Testis (tissue), 3 donors: Measurements from ENCODE around the gene MACROD2. TPM values are rescaled to one million over a fixed set of nuclear protein-coding genes. Genes with fewer than 3 reads are reported as not detected.

ENCODE experiments used
- DNase-seq: peaks from one replicate; pipeline ENCODE4 v3.0.0-alpha.2; 2019
- H3K27ac ChIP-seq, 2 donors: fragments of 200-600 bp; sonication (generic); one replicate each; pipeline ENCODE4 v1.5.1; 2019
- H3K27me3 ChIP-seq: fragments of 200-600 bp; sonication (generic); one replicate; pipeline ENCODE4 v1.5.1; 2019
- H3K36me3 ChIP-seq: fragments of 200-600 bp; sonication (generic); one replicate; pipeline ENCODE4 v1.5.1; 2017; ENCODE audit warnings: low read depth; ENCODE audit errors: missing control alignments
- H3K4me1 ChIP-seq: fragments of 200-600 bp; sonication (generic); one replicate; pipeline ENCODE4 v1.5.1; 2019
- H3K4me3 ChIP-seq, 2 donors: fragments of 200-600 bp; sonication (generic); one replicate each; pipeline ENCODE4 v1.5.1; 2017 to 2019
- H3K9me3 ChIP-seq: fragments of 200-600 bp; sonication (generic); one replicate; pipeline ENCODE4 v1.5.1; 2017
- CTCF ChIP-seq, 3 experiments: fragments of 450-650 bp in 2 of 3; fragments of 200-600 bp in 1 of 3; sonication (generic) in 1 of 3; IDR thresholded peaks; one replicate each; pipeline ENCODE4 v1.5.1; 2016 to 2019; ENCODE audit warnings: antibody characterized with exemption in 3 of 3, mild to moderate bottlenecking in 2 of 3, moderate library complexity in 1 of 3
- POLR2A ChIP-seq: fragments of 450-650 bp; IDR thresholded peaks from one replicate; pipeline ENCODE4 v1.6.1; 2017; ENCODE audit warnings: antibody characterized with exemption, mild to moderate bottlenecking, moderate library complexity
- WGBS, 2 donors: methylation state at CpG; one replicate each; pipeline ENCODE4 v1.1.5; 2018; 5-methylcytosine and 5-hydroxymethylcytosine counted together
- intact Hi-C: fragments of 100-400 bp; cut with DNase I; formaldehyde crosslinking; loops from one replicate; pipeline ENCODE4 v1.15.1; 2023; ENCODE audit warnings: low total_unique reads
- polyA plus RNA-seq: library from polyadenylated mRNA; stranded (reverse); fragments of 350-450 nt; fragmentation: Illumina TruSeq; extraction: RNeasy Lipid Tissue Mini Kit (QIAGEN cat#74804); gene quantifications from one replicate; pipeline ENCODE4 v1.2.3, GENCODE V29; 2014; ENCODE audit warnings: low read depth, low replicate concordance; ENCODE audit not compliant: insufficient read depth
- total RNA-seq, 2 donors: library from RNA; depleted of rRNA; stranded (reverse); fragments of >200 nt; gene quantifications; one replicate each; pipeline ENCODE4 v1.2.3, GENCODE V29; 2016

Gene MACROD2
- total and polyA plus RNA-seq, 3 donors from 2014 or later: 12.6 to 20.6 (median 16.8) TPM

GRCh38 chr20:15814911-15815310, 1819.6 kb downstream of the MACROD2 start:
- intact Hi-C loops: no loop called here
- no peak overlapping the region for H3K4me3 ChIP-seq
- H3K27me3 ChIP-seq: no peaks in the 10 kb centered on the region
- no peaks in the 10 kb centered on the region for H3K4me1 ChIP-seq
- H3K27ac ChIP-seq: no peak overlapping the region
- DNase-seq: no peak
- WGBS, 2 donors: 61 to 84% methylated on average over 2 of the region's 2 CpGs
- H3K36me3 ChIP-seq: no peaks in the 10 kb centered on the region
- H3K9me3 ChIP-seq: no peaks in the 10 kb centered on the region
- TF ChIP-seq CTCF (IDR thresholded peaks at IDR 0.05) (no peak), POLR2A (no peak)

GRCh38 chr20:15817351-15817750, 1822.0 kb downstream of the MACROD2 start:
- Histone ChIP-seq H3K9me3 (no peaks in the 10 kb centered on the region), H3K27ac (no peak overlapping the region), H3K4me1 (no peaks in the 10 kb centered on the region), H3K4me3 (no peak overlapping the region), H3K36me3 (no peaks in the 10 kb centered on the region), H3K27me3 (no peaks in the 10 kb centered on the region)
- no peak for DNase-seq
- 92 to 98% methylated on average over 2 of the region's 2 CpGs for WGBS, 2 donors
- TF ChIP-seq POLR2A: no peak
- TF ChIP-seq CTCF (IDR thresholded peaks at IDR 0.05): no peak
- intact Hi-C loops: no loop called here

GRCh38 chr20:15818651-15819071, 1823.3 kb downstream of the MACROD2 start:
- Histone ChIP-seq H3K4me3 (no peak overlapping the region), H3K4me1 (no peaks in the 10 kb centered on the region), H3K9me3 (no peaks in the 10 kb centered on the region), H3K27ac (no peak overlapping the region), H3K36me3 (no peaks in the 10 kb centered on the region), H3K27me3 (no peaks in the 10 kb centered on the region)
- intact Hi-C loops: no loop called here
- TF ChIP-seq POLR2A: no peak
- TF ChIP-seq CTCF (IDR thresholded peaks at IDR 0.05): no peak
- WGBS, 2 donors: 83 to 91% methylated on average over 4 of the region's 4 CpGs
- DNase-seq: no peak

GRCh38 chr20:15823718-15824117, 1828.4 kb downstream of the MACROD2 start:
- DNase-seq: no peak
- Histone ChIP-seq H3K27me3 (no peaks in the 10 kb centered on the region), H3K9me3 (no peaks in the 10 kb centered on the region), H3K4me3 (no peak overlapping the region), H3K27ac (no peak overlapping the region), H3K36me3 (no peaks in the 10 kb centered on the region), H3K4me1 (no peaks in the 10 kb centered on the region)
- intact Hi-C loops: no loop called here
- no peak for TF ChIP-seq POLR2A
- no peak for TF ChIP-seq CTCF (IDR thresholded peaks at IDR 0.05)
- 49 to 91% methylated on average over 2 of the region's 2 CpGs for WGBS, 2 donors

GRCh38 chr20:15827628-15828027, 1832.3 kb downstream of the MACROD2 start:
- intact Hi-C loops: no loop called here
- no peak overlapping the region for H3K27ac ChIP-seq
- no peak overlapping the region for H3K4me3 ChIP-seq
- DNase-seq: no peak
- H3K27me3 ChIP-seq: no peaks in the 10 kb centered on the region
- no peaks in the 10 kb centered on the region for H3K4me1 ChIP-seq
- no peaks in the 10 kb centered on the region for H3K36me3 ChIP-seq
- H3K9me3 ChIP-seq: no peaks in the 10 kb centered on the region
- TF ChIP-seq POLR2A: no peak
- no peak for TF ChIP-seq CTCF (IDR thresholded peaks at IDR 0.05)
